Measurements from ENCODE around the gene PLEKHH3. TPM values are rescaled to one million over a fixed set of nuclear protein-coding genes. Genes with fewer than 3 reads are reported as not detected.
"Not testable (repeated sequence)": the region's sequence is repeated elsewhere in the genome, so short reads cannot be mapped to it uniquely, and the experiment has no call there.

Gene PLEKHH3
- total RNA-seq, 1 experiment from 2014 or later, result 11.9 TPM

GRCh38 chr17:42660692-42661345 is 16.0 kb downstream of the PLEKHH3 start:
- no peak for TF ChIP-seq CTCF (conservative IDR thresholded peaks at IDR 0.05; ENCODE audit: low read depth, low read length)
- TF ChIP-seq EZH2 (IDR thresholded peaks at IDR 0.05; ENCODE audit: borderline replicate concordance, low read depth, low read length, poor library complexity, severe bottlenecking), result no peak
- no peaks in the 10 kb centered on the region for H3K27me3 ChIP-seq (replicated peaks; ENCODE audit: insufficient read depth, low read depth, low read length, poor library complexity)
- no peak overlapping the region for H3K4me3 ChIP-seq (ENCODE audit: low read depth, low read length, poor library complexity, severe bottlenecking)
- CTCF ChIA-PET, result no interaction called here
- POLR2A ChIA-PET (ENCODE audit: low non-redundant PET), result interaction anchor here (0.9 kb wide), 1 partner anchor 10 kb away, joined by 7 read pairs; no protein-coding TSS in a partner anchor
- peak; percentile 35 for DNase-seq (ENCODE audit: low spot score)
- H3K27ac ChIP-seq (ENCODE audit: low read depth, low read length, poor library complexity, severe bottlenecking), result no peak overlapping the region
- intact Hi-C loops (cut with micrococcal nuclease; ENCODE audit: unreplicated experiment), result no loop called here
- H3K9me3 ChIP-seq (ENCODE audit: low read depth, low read length, poor library complexity, severe bottlenecking), result no peaks in the 10 kb centered on the region
- no peaks in the 10 kb centered on the region for H3K36me3 ChIP-seq (ENCODE audit: insufficient read depth, low read length, poor library complexity, severe bottlenecking)
- TSS peak; percentile 57 for BruUV-seq (replicated peaks)
- H3K4me1 ChIP-seq (ENCODE audit: insufficient read depth, low read length, poor library complexity, severe bottlenecking), result peaks cover 4% of the 10 kb centered on the region

- not testable (repeated sequence) for BruUV-seq (replicated peaks); H3K4me1 ChIP-seq (ENCODE audit: insufficient read depth, low read length, poor library complexity, severe bottlenecking)
Observed at GRCh38 chr17:42659932-42660274, 16.9 kb downstream of the PLEKHH3 start.

GRCh38 chr17:42659079-42659931 is 17.5 kb downstream of the PLEKHH3 start, which contains the start of gene TUBG2:
Gene TUBG2, plus strand, starts transcription at chr17:42659284. Its CDS starts 220 bp downstream, at chr17:42659504.
- Histone ChIP-seq H3K4me3 (ENCODE audit: low read depth, low read length, poor library complexity, severe bottlenecking) (peak within 1 kb of the TSS; percentile 58), H3K27ac (ENCODE audit: low read depth, low read length, poor library complexity, severe bottlenecking) (peak within 1 kb of the TSS; percentile 16), H3K36me3 (ENCODE audit: insufficient read depth, low read length, poor library complexity, severe bottlenecking) (no peaks in the 10 kb centered on the region), H3K4me1 (ENCODE audit: insufficient read depth, low read length, poor library complexity, severe bottlenecking) (peaks cover 4% of the 10 kb centered on the region), H3K9me3 (ENCODE audit: low read depth, low read length, poor library complexity, severe bottlenecking) (no peaks in the 10 kb centered on the region), H3K27me3 (replicated peaks; ENCODE audit: insufficient read depth, low read depth, low read length, poor library complexity) (no peaks in the 10 kb centered on the region)
- peak; percentile 85 for DNase-seq (ENCODE audit: low spot score)
- intact Hi-C loops (cut with micrococcal nuclease; ENCODE audit: unreplicated experiment), result no loop called here
- TF ChIP-seq CTCF (conservative IDR thresholded peaks at IDR 0.05; ENCODE audit: low read depth, low read length) (no peak), EZH2 (IDR thresholded peaks at IDR 0.05; ENCODE audit: borderline replicate concordance, low read depth, low read length, poor library complexity, severe bottlenecking) (no peak)
- BruUV-seq (replicated peaks), result no TSS peak
- CTCF ChIA-PET, result interaction anchor here (1.1 kb wide), 1 partner anchor 81 kb away, joined by 3 read pairs; no protein-coding TSS in a partner anchor
- POLR2A ChIA-PET (ENCODE audit: low non-redundant PET), result no interaction called here

More at GRCh38 chr17:42659932-42660274, 16.9 kb downstream of the PLEKHH3 start:
- H3K9me3 ChIP-seq (ENCODE audit: low read depth, low read length, poor library complexity, severe bottlenecking); DNase-seq (ENCODE audit: low spot score); intact Hi-C loops (cut with micrococcal nuclease; ENCODE audit: unreplicated experiment); POLR2A ChIA-PET (ENCODE audit: low non-redundant PET); H3K36me3 ChIP-seq (ENCODE audit: insufficient read depth, low read length, poor library complexity, severe bottlenecking); CTCF ChIA-PET; H3K27ac ChIP-seq (ENCODE audit: low read depth, low read length, poor library complexity, severe bottlenecking); H3K27me3 ChIP-seq (replicated peaks; ENCODE audit: insufficient read depth, low read depth, low read length, poor library complexity): not testable (repeated sequence)
- H3K4me3 ChIP-seq (ENCODE audit: low read depth, low read length, poor library complexity, severe bottlenecking), result peak overlapping the region; percentile 58

Measured in A673 (cell line).